ENCODE data around the gene DPYSL3.

The DPYSL3 gene

DNA sequence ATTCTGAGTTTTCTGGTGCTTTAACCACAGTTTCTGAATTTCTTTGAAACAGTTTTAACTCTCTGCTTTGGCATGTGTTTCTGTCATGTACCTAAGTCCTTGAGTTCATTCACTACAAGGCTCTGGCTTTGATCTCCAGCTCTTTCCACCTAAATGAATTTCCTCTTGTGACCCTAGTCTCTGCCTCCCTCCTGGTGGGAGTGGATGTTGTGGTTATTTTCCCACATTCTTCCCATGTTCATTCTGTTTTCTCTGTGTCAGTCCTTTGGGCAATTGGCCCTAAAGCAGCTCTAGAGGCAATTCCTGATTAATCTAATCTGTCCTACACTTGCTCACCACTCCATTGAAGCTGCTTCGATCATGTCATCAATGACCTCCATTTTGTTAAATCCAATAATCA is 28.4 kb upstream of the DPYSL3 start:
- Histone ChIP-seq H3K36me3 (ENCODE audit: insufficient read depth, low read depth, low read length) (no peaks in the 10 kb centered on the region), H3K27ac (ENCODE audit: low read length) (no peak overlapping the region), H3K27me3 (ENCODE audit: insufficient read depth, low read length) (no peaks in the 10 kb centered on the region), H3K9ac (ENCODE audit: low read depth, low read length) (no peak overlapping the region), H3K4me1 (ENCODE audit: insufficient read depth, low read length) (no peaks in the 10 kb centered on the region), H3K4me3 (ENCODE audit: low read length) (no peak overlapping the region), H3K9me3 (ENCODE audit: insufficient read depth, low read depth, low read length) (no peaks in the 10 kb centered on the region)

DNA sequence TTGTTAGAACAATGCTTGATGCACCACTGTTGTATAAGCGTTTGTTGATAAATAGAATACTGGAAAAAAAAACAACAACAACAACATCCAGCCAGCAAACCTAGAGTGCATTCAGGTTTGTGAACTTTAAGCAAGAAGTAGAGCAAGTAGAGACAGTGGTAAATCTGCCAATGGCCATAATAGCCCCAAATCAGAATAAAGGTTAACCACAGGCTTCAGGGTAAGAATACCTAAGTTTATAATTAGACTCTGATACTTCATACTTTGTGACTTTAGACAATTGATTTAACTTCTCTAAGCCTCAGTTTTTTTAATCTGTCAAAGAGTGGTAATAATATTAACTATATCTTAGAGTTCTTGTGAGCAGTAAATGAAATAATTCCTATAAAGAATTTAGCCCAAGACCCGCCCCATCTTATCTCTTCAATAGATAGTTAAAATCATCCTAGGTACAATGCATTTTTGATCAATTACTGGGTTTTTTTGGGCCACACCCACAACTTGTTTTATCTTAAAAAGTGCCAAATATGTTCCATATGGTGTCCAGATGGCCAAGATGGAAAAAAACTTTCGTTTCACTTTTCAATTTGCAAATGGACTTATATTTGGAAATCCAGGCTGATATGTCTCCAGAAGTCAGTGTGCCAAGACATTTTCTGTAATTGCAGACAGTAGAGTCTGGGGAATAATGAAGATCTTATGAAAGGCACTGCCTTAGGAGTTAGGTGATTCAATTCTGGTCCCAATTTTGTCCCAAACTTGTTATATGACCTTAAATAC is 24.5 kb upstream of the DPYSL3 start:
- Histone ChIP-seq H3K27ac (ENCODE audit: low read length) (no peak overlapping the region), H3K27me3 (ENCODE audit: insufficient read depth, low read length) (no peaks in the 10 kb centered on the region), H3K36me3 (ENCODE audit: insufficient read depth, low read depth, low read length) (no peaks in the 10 kb centered on the region), H3K4me3 (ENCODE audit: low read length) (no peak overlapping the region), H3K4me1 (ENCODE audit: insufficient read depth, low read length) (no peaks in the 10 kb centered on the region), H3K9ac (ENCODE audit: low read depth, low read length) (no peak overlapping the region), H3K9me3 (ENCODE audit: insufficient read depth, low read depth, low read length) (no peaks in the 10 kb centered on the region)

DNA sequence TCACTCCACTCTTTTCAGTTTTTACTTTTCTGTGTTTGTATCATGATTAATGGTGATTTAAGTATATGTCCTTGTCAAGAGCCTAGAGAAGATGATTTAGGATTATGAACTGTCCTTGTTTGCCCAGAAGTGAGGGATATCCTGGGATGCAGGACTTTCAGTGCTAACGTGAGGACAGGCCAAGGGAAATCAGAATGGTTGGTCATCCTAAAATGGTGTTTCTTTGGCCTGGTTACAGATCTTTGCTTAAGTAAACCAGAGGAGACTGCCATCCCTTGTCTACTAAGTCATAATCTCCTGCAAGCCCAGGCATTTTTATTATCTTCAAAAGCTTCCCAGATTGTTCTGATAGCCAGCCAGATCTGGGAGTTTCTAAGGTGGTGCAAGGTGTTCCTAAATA is 22.3 kb upstream of the DPYSL3 start:
- Histone ChIP-seq H3K27ac (ENCODE audit: low read length) (no peak overlapping the region), H3K27me3 (ENCODE audit: insufficient read depth, low read length) (no peaks in the 10 kb centered on the region), H3K4me3 (ENCODE audit: low read length) (no peak overlapping the region), H3K4me1 (ENCODE audit: insufficient read depth, low read length) (no peaks in the 10 kb centered on the region), H3K9ac (ENCODE audit: low read depth, low read length) (no peak overlapping the region), H3K36me3 (ENCODE audit: insufficient read depth, low read depth, low read length) (no peaks in the 10 kb centered on the region), H3K9me3 (ENCODE audit: insufficient read depth, low read depth, low read length) (no peaks in the 10 kb centered on the region)

DNA sequence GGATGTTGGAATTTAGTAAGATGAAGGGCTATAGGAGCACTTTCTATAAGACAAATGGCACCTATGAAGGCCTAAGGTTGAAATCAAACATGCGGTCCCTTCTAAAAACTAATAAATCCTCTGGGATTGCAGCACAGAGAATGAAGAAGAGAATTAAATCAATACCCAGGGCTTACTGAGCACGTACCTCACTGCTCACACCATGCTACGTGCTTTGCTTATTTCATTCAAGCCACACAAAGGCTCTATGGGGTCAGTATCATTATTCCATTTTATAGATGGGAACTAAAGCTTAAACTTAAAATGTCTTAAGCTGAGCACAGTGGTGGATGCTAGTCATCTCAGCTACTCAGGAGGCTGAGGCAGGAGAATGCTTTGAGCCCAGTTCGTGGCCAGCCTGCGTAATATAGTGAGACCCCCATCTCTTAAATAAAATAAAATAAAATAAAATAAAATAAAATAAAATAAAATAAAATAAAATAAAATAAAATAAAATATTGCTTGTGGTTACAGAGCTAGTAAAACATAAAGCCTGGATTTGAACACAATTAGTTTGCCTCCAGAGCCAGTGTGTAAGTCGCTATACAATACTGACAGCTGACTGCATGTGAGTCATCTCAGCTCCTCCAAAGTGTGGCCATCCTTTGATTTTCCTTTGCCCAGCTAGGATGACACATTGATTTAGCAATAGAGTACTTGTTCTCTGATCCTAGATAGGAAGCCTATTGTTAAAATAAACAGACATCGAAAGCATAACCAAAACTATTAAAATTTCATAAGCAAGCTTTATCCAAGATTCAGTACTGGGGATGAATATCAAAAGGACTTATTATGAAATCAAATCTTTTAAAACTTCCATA is 20.9 kb upstream of the DPYSL3 start:
- no peaks in the 10 kb centered on the region for H3K27me3 ChIP-seq (ENCODE audit: insufficient read depth, low read length)
- H3K9ac ChIP-seq (ENCODE audit: low read depth, low read length) = no peak overlapping the region
- H3K36me3 ChIP-seq (ENCODE audit: insufficient read depth, low read depth, low read length) = no peaks in the 10 kb centered on the region
- no peak overlapping the region for H3K4me3 ChIP-seq (ENCODE audit: low read length)
- H3K27ac ChIP-seq (ENCODE audit: low read length) = no peak overlapping the region
- no peaks in the 10 kb centered on the region for H3K4me1 ChIP-seq (ENCODE audit: insufficient read depth, low read length)
- no peaks in the 10 kb centered on the region for H3K9me3 ChIP-seq (ENCODE audit: insufficient read depth, low read depth, low read length)

DNA sequence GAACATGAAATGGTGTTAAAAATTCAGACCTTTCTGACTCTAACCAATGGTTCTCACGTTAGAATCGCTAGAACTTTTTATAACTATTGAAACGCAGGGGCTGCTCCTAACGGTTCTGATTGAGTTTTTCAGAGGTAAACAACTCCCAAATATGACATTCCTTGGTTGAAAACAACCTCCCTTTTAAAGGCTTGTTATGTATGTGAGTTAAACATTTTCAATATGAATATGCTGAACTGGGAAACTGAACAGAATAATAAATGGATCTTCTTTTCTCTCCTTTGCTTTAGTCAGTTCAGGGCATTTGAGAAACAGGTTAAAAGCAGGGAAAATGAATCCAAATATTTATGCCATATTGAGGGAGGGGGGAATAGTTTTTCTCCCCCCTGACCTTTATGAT is 13.2 kb upstream of the DPYSL3 start:
- Histone ChIP-seq H3K9me3 (ENCODE audit: insufficient read depth, low read depth, low read length) (no peaks in the 10 kb centered on the region), H3K4me3 (ENCODE audit: low read length) (no peak overlapping the region), H3K9ac (ENCODE audit: low read depth, low read length) (no peak overlapping the region), H3K27me3 (ENCODE audit: insufficient read depth, low read length) (no peaks in the 10 kb centered on the region), H3K27ac (ENCODE audit: low read length) (no peak overlapping the region), H3K4me1 (ENCODE audit: insufficient read depth, low read length) (peaks cover 11% of the 10 kb centered on the region; the same call in 1 of the 2 replicates), H3K36me3 (ENCODE audit: insufficient read depth, low read depth, low read length) (no peaks in the 10 kb centered on the region)

DNA sequence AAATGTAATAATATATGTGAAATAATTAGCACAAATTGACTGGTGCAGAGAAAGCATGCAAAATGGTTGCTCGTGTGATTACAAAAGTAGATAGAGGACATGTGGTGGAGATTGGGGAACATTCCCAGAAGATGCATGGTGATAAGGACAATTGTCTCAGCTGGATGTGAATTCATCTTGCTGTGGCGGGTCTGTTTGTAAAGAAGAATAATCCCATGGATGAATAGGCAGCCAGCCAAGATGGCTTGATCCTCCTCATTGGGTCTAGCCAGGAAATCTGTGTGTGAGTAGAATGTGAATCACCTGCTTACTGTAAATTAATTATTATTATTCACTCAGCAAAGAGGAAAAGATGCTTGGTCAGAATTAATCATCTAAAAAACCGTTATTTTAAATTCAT is 12.6 kb upstream of the DPYSL3 start:
- Histone ChIP-seq H3K9ac (ENCODE audit: low read depth, low read length) (no peak overlapping the region), H3K4me3 (ENCODE audit: low read length) (no peak overlapping the region), H3K27me3 (ENCODE audit: insufficient read depth, low read length) (no peaks in the 10 kb centered on the region), H3K36me3 (ENCODE audit: insufficient read depth, low read depth, low read length) (no peaks in the 10 kb centered on the region), H3K9me3 (ENCODE audit: insufficient read depth, low read depth, low read length) (no peaks in the 10 kb centered on the region), H3K4me1 (ENCODE audit: insufficient read depth, low read length) (peaks cover 11% of the 10 kb centered on the region; the same call in 1 of the 2 replicates), H3K27ac (ENCODE audit: low read length) (no peak overlapping the region)

DNA sequence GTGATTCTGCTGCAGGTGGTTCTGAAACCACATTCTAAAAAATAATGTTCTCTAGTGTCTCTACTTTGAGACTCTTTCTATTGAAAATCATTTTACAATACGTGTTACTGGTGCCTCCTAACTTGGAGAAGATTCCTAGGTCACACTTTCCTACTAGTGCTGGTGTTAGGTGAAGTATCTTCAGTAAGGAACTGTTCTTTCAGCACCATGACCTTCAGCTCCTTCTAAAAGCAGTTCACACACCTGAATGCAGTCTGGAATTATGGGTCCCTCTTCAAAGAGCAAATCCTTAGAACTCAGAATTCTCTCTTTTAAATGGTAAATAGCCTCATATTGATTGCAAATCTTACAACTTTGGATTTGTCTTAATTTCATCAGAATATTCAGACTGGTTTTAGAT is 10.6 kb upstream of the DPYSL3 start:
- no peak overlapping the region for H3K4me3 ChIP-seq (ENCODE audit: low read length)
- H3K27me3 ChIP-seq (ENCODE audit: insufficient read depth, low read length) = no peaks in the 10 kb centered on the region
- H3K4me1 ChIP-seq (ENCODE audit: insufficient read depth, low read length) = peaks cover 11% of the 10 kb centered on the region; the same call in 1 of the 2 replicates
- H3K9me3 ChIP-seq (ENCODE audit: insufficient read depth, low read depth, low read length) = no peaks in the 10 kb centered on the region
- H3K36me3 ChIP-seq (ENCODE audit: insufficient read depth, low read depth, low read length) = no peaks in the 10 kb centered on the region
- H3K9ac ChIP-seq (ENCODE audit: low read depth, low read length) = no peak overlapping the region
- H3K27ac ChIP-seq (ENCODE audit: low read length) = no peak overlapping the region

DNA sequence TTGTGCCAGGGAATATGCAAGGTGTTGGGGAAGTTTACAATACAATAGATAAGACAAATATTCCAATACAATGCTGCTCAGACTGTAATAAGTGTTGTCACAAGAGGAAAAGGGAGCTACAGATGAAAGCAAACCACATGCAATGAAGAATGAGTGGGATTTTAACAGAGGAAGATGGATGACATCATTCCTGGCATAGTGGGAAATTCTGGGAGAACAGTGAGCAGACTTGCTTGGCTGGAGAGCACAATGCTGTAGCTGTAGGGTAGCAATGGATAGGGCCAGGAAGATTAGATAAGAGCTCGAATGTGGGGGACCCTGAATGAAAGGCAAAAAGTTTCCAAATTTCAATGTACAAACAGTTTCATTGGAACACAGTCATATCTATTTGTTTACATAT is 9.5 kb upstream of the DPYSL3 start:
- Histone ChIP-seq H3K27ac (ENCODE audit: low read length) (no peak overlapping the region), H3K4me1 (ENCODE audit: insufficient read depth, low read length) (peaks cover 11% of the 10 kb centered on the region; the same call in 1 of the 2 replicates), H3K36me3 (ENCODE audit: insufficient read depth, low read depth, low read length) (no peaks in the 10 kb centered on the region), H3K27me3 (ENCODE audit: insufficient read depth, low read length) (no peaks in the 10 kb centered on the region), H3K9ac (ENCODE audit: low read depth, low read length) (no peak overlapping the region), H3K9me3 (ENCODE audit: insufficient read depth, low read depth, low read length) (no peaks in the 10 kb centered on the region), H3K4me3 (ENCODE audit: low read length) (no peak overlapping the region)

DNA sequence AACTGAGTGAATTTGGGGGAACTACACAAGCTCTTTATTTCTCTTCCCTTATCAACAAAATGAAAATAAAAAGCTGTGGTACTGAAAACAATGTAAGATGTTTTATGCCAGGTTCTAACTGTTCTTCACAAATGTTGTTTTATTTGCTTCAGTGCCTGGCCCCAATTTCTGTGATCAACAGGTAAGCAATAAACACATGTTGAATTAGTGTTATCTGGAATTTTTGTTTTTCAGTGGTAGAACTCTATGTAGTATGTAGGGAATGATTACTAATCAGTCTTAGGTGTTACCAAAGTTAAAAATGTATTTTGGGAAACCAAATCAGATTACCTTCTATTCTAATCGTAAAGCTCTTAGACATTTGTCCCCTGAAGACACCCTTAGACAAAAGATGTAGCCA is 7.5 kb upstream of the DPYSL3 start:
- H3K4me3 ChIP-seq (ENCODE audit: low read length) = no peak overlapping the region
- H3K27ac ChIP-seq (ENCODE audit: low read length) = no peak overlapping the region
- no peak overlapping the region for H3K9ac ChIP-seq (ENCODE audit: low read depth, low read length)
- H3K4me1 ChIP-seq (ENCODE audit: insufficient read depth, low read length) = peaks cover 5% of the 10 kb centered on the region; the same call in 1 of the 2 replicates
- H3K27me3 ChIP-seq (ENCODE audit: insufficient read depth, low read length) = no peaks in the 10 kb centered on the region
- H3K36me3 ChIP-seq (ENCODE audit: insufficient read depth, low read depth, low read length) = no peaks in the 10 kb centered on the region
- no peaks in the 10 kb centered on the region for H3K9me3 ChIP-seq (ENCODE audit: insufficient read depth, low read depth, low read length)

DNA sequence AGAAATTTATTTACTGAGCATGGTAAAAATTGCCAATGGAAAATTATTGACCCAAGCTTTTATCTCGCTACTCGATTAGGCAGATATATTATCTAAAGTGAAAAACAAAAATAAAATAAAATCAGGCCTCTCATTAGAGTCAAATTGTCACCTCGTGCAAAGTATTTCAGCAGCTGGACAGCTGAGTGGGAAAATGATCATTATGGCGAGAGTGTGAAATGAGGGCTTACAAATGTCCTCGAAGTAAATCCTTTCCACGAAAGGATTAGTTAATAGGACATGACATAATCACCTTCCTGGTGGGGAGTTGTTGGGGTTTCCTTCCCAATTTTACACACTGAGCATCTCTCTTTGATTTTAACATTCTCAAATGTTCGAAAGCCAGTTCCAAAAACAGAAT is 5.4 kb upstream of the DPYSL3 start:
- Histone ChIP-seq H3K4me1 (ENCODE audit: insufficient read depth, low read length) (peaks cover 7% of the 10 kb centered on the region), H3K27ac (ENCODE audit: low read length) (no peak overlapping the region), H3K27me3 (ENCODE audit: insufficient read depth, low read length) (peaks cover 14% of the 10 kb centered on the region), H3K9ac (ENCODE audit: low read depth, low read length) (no peak overlapping the region), H3K9me3 (ENCODE audit: insufficient read depth, low read depth, low read length) (no peaks in the 10 kb centered on the region), H3K4me3 (ENCODE audit: low read length) (no peak overlapping the region), H3K36me3 (ENCODE audit: insufficient read depth, low read depth, low read length) (no peaks in the 10 kb centered on the region)

DNA sequence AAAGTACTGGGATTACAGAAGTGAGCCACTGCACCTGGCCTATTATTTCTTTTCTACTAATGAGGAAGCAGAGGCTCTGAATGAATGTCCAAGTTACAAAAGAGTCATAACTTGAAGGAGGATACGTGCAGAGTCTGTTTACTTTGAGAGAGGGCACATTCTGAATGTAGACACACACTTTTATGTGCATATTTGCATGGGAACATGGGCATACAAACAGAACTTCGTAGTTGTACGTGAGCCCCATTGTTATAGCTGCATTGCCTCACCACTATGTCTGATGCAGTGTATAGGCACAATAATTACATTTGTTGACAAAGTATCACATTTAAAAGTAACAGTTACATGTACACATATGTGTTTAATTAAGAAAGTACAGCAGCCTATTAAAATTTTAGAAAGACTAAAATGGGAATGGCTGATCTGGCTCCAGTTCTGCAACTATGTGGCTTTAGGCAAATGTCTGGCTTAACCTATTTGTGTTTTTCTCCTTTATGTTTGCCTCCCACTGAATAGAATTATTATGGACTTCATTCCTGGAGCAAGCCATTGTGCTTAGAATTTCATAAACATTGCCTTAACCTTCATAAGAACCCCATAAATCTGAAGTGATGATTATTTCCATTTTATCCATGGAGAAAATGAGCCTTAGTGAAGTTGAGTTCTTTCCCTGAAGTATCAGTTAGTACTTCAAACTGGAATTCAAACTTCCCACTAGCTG is 3.0 kb upstream of the DPYSL3 start:
- H3K36me3 ChIP-seq (ENCODE audit: insufficient read depth, low read depth, low read length) = no peaks in the 10 kb centered on the region
- no peak overlapping the region for H3K27ac ChIP-seq (ENCODE audit: low read length)
- H3K4me3 ChIP-seq (ENCODE audit: low read length) = no peak overlapping the region

More for the DNA sequence above, 3.0 kb upstream of the DPYSL3 start:
- no peaks in the 10 kb centered on the region for H3K9me3 ChIP-seq (ENCODE audit: insufficient read depth, low read depth, low read length)
- peaks cover 17% of the 10 kb centered on the region for H3K27me3 ChIP-seq (ENCODE audit: insufficient read depth, low read length)
- peaks cover 3% of the 10 kb centered on the region for H3K4me1 ChIP-seq (ENCODE audit: insufficient read depth, low read length)
- no peak overlapping the region for H3K9ac ChIP-seq (ENCODE audit: low read depth, low read length)
